ENCODE results near the gene PTPN21.

GRCh38 chr14:88477513-88478250 is 77.1 kb downstream of the PTPN21 start:
- TF ChIP-seq CTCF (IDR thresholded peaks at IDR 0.05; ENCODE audit: poor library complexity) (no peak), EZH2 (IDR thresholded peaks at IDR 0.05; ENCODE audit: borderline replicate concordance) (no peak)
